Epithelial cell of proximal tubule (primary cell): ENCODE results near the gene PARN. TPM values are rescaled to one million over a fixed set of nuclear protein-coding genes. Genes with fewer than 3 reads are reported as not detected.

Source experiments
- DNase-seq: peaks from one replicate; pipeline ENCODE4 v3.0.0-alpha.2; 2011; ENCODE audit warnings: low read depth
- H3K4me3 ChIP-seq: 2 replicates; pipeline ENCODE4 v1.5.1; 2011; ENCODE audit warnings: low read depth, mild to moderate bottlenecking, low read length
- total RNA-seq: library from RNA; depleted of rRNA; stranded (reverse); fragments of >200 nt; gene quantifications from 2 replicates; pipeline ENCODE4 v1.2.3, GENCODE V29; 2015
- TF ChIP-seq, protein P1 (sequence below): conservative IDR thresholded peaks from 2 replicates; pipeline ENCODE4 v1.5.1; 2012; ENCODE audit warnings: low read depth, mild to moderate bottlenecking, low read length

The PARN gene
- total RNA-seq, 1 donor from 2014 or later, result 28.5 TPM

DNA sequence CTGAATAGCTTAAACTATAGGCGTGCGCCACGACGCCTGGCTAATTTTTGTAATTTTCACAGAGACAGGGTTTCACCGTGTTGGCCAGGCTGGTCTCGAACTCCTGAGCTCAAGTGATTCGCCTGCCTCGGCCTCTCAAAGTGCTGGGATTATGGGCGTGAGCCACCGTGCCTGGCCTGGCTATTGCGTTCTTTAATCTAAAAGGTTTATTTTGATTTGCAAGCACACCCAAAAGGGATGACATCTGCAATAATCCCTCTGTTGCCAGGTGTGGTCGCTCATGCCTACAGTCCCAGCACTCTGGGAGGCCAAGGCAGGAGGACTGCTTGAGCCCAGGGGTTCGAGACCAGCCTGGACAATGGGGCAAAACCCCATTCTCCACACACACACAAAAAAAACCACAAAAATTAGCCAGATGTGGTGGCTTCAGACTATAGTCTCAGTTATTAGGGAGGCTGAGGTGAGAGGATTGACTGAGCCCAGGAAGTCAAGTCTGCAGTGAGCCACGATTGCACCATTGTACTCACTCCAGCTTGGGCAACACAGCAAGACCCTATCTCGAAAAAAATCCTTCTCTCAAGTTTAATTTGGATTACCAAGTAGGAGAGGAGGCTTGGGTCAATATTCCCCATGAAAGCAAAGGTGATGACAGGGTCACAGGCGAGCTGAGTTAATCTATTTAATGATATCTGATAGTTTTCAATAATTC lies 144.1 kb downstream of the PARN start:
- H3K4me3 ChIP-seq, result no peak overlapping the region
- no peak for DNase-seq
- TF ChIP-seq, protein P1, sequence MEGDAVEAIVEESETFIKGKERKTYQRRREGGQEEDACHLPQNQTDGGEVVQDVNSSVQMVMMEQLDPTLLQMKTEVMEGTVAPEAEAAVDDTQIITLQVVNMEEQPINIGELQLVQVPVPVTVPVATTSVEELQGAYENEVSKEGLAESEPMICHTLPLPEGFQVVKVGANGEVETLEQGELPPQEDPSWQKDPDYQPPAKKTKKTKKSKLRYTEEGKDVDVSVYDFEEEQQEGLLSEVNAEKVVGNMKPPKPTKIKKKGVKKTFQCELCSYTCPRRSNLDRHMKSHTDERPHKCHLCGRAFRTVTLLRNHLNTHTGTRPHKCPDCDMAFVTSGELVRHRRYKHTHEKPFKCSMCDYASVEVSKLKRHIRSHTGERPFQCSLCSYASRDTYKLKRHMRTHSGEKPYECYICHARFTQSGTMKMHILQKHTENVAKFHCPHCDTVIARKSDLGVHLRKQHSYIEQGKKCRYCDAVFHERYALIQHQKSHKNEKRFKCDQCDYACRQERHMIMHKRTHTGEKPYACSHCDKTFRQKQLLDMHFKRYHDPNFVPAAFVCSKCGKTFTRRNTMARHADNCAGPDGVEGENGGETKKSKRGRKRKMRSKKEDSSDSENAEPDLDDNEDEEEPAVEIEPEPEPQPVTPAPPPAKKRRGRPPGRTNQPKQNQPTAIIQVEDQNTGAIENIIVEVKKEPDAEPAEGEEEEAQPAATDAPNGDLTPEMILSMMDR, result no peak

DNA sequence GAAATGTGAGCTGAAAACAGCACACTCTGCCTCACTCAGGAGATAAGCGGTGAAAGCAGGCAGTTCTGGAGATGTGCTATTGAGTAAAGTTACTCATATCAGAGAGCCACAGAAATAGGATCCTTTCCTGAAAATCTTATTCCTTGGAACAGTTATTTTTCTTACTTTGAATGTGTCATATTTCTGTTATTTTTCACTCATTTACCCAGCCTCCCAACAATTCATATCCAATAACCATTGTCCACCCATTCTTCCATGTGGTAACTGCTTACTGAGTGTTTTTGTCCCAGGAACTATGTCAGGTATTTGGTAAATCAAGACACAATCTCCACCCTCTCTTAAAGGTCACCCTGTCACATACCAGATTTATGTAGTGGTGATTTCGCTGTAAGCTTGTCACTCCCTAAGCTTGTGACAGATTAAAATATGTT lies 144.9 kb downstream of the PARN start:
- no peak for DNase-seq
- H3K4me3 ChIP-seq, result no peak overlapping the region
- TF ChIP-seq, protein P1, result no peak

GRCh38 chr16:14483819-14484385 lies 146.2 kb downstream of the PARN start:
- TF ChIP-seq, protein P1, result no peak
- no peak for DNase-seq

DNA sequence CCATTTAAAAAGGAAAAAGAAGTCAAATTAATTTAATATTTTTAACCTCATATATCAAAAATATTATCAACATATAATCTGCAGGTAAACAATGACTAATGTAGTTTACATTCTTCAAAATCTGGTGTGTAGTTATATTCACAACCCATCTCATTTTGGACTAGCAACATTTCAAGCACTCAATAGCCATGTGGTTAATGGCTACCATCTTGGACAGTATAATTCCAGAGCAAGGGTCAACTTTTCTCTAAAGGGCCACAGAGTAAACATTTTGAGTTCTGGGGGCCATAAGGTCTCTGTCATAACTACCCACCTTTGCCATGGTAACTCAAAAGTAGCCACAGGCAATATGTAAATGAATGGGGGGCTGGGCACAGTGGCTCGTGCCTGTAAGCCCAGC lies 153.9 kb downstream of the PARN start:
- DNase-seq, result no peak
- H3K4me3 ChIP-seq, result no peak overlapping the region
- TF ChIP-seq, protein P1, result no peak

More at GRCh38 chr16:14483819-14484385, 146.2 kb downstream of the PARN start:
- no peak overlapping the region for H3K4me3 ChIP-seq

DNA sequence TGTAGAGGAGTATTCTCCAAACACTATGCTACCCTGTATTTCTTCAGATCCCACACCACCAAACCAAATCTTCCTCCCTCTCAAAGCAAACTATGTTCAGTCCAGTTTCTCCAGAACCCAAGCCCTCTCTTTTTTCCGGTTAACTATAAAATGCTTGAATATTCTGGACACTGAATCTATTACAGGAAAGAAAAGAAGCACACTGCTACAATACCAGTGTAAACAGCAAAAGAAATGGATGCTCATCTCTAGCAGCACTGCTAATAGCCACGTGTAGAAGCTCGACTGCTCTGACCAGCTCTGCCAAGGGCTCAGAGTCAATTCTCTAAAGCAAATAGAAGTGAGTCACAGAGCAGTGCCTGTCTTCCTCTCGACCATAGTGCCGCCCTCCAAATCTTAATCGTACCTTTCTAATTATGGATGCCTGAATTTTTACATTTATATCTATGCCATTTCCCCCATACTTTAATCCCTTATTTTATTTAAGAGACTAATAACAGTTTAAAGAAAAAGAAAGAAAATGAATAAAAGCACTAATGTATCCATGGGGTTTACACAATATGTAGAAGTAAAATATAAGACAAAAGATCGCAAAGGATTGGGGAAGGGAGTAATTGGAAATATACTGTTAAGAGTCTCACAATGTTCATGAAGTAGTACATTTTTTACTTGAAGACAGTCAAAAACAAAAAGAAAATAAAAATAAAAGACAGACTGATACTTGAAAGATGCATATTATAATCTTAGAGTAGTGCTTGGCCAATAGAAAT lies 154.5 kb downstream of the PARN start:
- no peak overlapping the region for H3K4me3 ChIP-seq
- DNase-seq, result no peak
- TF ChIP-seq, protein P1, result no peak

DNA sequence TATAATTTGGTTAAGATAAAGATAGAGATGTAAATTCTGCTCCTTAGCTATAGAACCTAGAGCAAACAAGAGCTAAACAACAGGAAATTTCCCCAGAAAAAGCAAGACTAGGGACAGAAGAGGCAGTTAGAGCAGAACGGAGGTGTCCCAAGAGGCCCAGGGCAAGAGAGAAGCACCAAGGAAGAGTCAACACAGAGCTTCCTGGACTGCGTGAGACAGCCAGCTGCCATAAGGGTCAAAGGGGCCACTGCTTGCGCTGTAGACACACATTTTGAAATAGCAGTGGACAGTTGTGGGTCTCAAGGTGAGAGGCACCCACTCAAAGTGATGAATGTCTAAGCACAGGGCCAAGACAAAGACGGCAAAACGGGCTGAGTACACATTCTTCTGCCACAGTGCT lies 156.6 kb downstream of the PARN start:
- TF ChIP-seq, protein P1, result no peak
- no peak for DNase-seq

More for the DNA sequence above, 156.6 kb downstream of the PARN start:
- H3K4me3 ChIP-seq, result no peak overlapping the region
